DMS53 treated with DMSO at 0.1 percent for 48 hours (cell line): ENCODE measurements around the gene PACSIN2.
"Not testable (repeated sequence)": the region's sequence is repeated elsewhere in the genome, so short reads cannot be mapped to it uniquely, and the experiment has no call there.

Experiments used
- DNase-seq: peaks from one replicate; lab custom pipeline; 2025; ENCODE audit not compliant: unreplicated experiment; lab: John Stamatoyannopoulos, UW

PACSIN2 gene

DNA sequence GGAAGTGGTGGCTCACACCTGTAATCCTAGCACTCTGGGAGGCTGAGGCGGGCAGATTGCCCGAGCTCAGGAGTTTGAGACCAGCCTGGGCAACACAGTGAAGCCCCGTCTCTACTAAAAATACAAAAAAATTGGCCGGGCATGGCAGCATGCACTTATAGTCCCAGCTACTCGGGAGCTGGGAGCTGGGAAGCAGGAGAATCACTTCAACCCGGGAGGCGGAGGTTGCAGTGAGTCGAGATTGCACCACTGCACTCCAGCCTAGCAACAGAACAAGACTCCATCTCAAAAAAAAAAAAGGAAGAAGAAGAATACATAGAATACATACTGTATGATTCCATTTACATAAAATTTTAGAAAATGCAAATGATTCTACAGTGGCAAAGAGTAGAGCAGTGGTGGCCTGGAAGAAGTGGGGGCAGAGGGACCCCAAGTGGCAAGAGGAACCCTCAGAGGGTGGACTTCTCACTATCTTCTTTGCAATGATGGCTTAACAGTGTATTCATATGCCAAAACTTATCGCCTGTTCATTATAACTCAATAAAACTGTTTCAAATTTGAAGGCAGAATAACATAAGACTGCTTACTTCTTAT is 22.0 kb downstream of the PACSIN2 start:
- no peak for DNase-seq

DNA sequence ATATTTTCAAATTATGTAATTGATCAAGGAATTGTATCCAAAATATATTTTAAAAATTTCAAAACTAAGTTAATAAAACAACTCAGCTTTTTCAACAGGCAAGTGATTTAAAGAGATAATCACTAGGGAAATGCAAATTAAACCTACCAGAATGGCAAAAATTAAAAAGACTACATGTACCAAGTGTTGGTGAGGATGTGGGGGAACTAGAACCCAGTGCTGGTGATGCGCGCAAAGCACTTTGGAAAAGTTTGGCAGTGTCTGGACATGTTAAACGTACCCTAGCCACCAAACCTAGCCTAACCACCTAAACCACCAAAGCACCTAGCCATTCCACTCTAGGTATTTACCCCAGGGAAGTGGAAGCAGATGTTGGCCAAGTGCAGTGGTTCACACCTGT is 22.9 kb downstream of the PACSIN2 start:
- DNase-seq = no peak

DNA sequence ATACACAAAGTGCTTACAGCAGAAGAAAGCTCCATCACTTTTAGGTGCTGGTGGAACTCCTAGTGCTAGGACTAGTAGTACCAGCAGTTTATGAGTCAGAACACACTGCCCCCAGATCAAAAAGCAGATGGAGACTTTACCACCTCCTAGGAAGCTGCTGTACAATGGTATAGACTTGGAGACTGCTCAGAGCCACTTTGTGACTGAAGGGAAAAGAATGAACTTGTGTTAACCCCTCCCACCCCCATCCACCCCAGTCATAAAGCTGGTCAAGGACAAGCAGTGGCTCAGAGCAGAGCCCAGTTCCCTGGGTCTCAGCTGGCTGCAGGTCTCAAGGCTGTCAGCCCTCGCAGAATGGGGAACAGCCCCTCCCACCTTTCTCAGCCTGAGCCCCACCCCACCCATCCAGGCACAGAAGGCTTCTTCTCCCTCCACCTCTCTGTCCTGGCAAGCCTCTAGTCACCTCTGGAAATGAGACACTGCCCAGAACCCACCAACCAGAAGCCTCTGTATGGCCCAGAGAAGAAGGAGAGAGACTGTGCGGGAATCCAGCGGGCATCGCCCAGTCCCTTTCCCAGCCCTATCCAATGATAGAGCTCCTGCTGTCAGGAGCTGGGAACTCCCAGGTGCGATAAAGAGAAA is 23.8 kb downstream of the PACSIN2 start:
- DNase-seq = no peak

DNA sequence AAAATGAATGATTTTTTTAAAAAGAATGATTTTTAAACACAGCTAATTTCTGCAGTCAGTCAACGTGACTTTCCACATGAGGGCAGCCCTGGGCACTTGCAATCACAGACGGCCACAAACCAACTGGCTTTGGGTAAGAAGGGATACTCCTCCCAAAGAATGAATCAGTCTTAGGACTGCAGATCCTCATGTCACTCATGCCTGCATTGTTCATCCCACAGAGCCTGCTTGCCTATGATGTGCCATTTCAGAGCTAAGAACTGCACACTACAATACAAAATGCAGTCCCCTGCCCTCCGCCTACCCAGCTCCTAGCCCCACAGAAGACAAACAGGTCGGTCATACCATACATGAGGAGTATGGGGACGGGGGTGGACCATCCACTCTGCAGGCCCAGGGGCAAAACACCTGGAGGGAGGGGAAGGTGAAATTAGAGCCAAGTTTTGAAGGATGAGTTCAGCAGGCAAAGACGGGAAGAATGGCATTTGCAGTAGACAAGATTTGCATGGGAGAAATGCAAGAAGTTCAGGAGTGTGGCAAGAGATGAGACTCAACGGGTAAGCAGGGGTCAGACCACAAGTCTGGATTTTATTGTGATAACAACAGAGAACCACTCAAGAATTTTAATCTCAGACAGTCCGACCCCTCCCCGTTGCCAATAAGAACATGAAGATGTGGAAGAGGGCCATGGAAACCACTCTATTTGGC is 24.7 kb downstream of the PACSIN2 start:
- DNase-seq = no peak

DNA sequence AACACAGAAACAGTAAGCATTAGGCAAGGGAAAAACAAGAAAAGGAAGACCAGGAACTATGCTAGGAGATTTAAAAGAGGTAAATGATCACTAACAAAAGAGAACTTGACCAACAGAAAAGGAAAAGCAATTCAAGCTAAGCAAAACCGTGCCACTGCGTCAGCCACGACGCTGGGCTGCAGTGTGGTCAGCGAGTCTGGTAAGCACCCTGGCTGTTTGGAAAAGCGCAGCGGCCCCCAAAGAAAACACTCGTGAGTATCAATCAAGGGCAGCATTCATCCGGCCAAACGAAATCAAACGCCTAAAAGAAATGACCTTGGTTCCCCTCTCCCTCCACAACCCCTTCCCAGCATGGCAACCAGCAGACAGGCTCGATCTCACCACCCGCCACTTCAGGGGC is 28.8 kb downstream of the PACSIN2 start:
- DNase-seq = no peak

DNA sequence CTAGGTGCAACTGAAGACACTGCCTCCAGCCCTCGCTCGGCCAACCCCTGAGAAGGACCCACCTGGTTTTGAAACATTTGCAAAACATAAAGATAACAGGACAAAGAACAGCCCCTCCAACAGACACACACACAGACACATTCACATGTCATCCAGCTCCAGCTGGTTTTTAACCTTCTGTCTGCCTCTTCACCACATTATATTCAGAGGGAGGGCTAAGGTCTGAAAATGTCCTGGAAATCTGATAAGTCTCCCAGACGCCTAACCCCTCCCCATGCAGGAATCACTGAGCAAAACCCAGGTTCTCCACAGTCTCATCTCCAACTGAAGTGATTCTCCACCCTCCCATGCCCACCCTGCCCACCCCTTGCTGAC is 29.4 kb downstream of the PACSIN2 start:
- DNase-seq = no peak

DNA sequence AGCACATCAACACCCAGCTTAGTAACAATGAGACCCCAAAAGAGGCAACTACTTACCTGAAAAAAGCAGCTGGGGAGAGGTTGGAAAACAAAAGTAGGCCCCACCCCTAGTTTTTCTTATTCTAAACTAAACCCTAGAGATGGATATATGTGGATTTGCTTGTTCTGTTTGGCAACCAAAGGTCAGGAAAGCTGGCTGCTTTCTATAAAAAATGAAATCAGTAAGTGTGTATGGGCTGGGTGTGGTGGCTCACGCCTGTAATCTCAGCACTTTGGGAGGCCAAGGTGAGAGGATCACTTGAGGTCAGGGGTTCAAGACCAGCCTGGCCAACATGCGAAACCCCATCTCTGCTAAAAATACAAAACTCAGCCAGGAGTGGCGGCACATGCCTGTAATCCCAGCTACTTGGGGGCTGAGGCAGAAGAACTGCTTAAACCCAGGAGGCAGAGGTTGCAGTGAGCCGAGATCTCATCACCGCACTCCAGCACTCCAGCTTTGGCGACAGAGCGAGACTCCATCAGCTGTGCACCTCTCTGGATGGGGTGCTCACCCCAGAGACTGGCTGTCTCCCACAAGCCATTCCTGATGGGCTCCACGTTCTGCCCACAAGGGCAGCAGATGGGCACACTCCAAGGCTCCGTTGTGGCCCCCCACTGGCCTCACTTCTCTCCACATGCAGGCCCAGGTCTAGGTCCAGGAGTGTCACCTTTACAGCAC is 30.0 kb downstream of the PACSIN2 start:
- no peak for DNase-seq

DNA sequence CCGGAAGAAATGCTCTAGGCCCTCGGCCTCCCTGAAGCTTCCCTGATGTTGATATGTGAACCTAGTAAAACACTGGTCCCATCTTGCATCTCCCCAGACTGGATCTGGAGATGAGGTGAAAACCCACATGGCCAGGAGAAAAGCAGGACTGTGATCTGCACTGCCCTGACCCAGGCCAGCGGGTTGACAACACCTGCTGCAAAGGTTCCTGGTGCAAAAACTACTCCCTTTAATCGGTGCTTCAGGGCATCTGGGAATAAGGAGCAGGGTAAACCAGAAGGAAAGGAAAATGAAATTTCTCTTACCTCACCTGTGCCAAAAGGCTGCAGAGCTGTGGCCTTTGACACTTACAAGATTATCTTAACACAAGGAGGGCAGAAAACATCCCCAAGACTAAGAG is 30.6 kb downstream of the PACSIN2 start:
- no peak for DNase-seq

DNA sequence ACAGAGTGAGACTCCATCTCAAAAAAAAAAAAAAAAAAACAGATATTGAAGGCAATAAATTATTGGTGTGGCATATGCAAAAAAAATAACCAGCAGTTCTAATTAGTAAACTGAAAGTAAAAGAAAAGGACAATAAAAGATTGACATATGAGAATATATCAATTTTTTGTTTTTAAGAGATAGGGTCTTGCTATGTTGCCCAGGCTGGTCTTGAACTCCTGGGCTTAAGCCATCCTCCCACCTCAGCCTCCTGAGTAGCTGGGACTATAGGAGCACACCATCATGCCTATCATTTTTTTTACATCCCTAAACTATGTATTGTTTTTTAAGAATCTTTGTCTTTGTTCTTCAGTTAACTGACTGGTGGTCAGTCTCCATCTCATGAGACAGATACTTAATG is 31.5 kb downstream of the PACSIN2 start:
- DNase-seq = no peak

DNA sequence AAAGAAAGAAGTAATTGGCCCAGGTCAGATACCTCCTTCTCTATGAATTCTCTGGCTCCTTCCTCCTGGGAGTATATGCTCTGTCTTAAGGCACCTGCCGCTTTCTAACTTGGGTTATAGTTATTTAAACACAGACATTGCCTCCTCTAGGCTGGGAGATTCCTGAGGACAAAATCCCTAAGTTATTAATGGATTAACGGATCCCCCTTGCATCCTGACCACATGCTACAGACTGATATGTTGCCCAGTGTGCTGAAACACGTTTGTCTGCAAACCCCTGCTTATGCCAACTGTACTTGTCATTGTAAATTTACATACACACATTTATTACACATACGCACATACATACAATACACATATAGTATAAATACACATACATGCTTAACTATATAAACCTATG is 35.3 kb downstream of the PACSIN2 start:
- DNase-seq = no peak

DNA sequence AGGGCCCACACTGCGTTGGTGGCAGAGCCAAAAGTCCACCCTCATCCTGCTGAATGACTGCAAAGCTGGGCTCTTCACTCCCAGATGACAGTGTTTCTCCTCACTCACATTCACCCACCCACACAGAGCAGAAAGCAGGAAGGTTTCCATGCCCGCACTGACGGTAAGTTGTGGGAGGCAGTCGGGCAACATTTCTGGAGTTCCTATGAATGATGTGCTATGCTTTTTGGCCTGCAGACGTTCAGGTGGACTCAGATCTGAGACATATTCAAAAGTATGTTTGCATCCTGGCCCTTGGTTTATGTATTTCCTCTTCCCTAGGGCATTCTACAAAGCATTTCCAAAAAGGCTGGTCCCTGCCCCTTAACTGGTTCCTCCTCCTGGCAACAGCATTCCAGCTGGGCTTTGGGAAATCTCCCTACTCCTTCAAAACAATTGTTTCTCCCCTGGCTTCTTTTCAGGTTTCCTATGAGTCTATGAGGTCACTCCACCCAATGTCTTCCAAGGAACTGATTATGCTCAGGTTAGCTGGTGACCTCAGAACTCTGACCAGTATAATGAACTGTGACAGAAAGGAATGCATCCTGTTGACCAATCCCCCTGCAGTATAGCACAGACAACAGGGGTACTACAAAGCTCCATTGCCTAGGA is 36.4 kb downstream of the PACSIN2 start:
- DNase-seq = no peak

DNA sequence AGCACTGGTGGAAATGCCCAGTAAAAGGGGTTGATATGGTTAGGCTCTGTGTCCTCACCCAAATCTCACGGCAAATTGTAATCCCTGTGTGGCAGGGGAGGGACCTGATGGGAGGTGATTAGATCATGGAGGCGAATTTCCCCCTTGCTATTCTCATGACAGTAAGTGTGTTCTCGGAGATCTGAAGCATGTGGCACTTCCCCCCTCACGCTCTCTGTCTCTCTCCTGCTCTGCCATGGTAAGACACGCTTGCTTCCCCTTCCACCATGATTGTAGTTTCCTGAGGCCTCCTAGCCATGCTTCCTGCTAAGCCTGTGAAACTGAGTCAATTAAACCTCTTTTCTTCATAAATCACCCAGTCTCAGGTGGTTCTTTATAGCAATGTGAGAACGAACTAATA is 37.4 kb downstream of the PACSIN2 start:
- DNase-seq = no peak

DNA sequence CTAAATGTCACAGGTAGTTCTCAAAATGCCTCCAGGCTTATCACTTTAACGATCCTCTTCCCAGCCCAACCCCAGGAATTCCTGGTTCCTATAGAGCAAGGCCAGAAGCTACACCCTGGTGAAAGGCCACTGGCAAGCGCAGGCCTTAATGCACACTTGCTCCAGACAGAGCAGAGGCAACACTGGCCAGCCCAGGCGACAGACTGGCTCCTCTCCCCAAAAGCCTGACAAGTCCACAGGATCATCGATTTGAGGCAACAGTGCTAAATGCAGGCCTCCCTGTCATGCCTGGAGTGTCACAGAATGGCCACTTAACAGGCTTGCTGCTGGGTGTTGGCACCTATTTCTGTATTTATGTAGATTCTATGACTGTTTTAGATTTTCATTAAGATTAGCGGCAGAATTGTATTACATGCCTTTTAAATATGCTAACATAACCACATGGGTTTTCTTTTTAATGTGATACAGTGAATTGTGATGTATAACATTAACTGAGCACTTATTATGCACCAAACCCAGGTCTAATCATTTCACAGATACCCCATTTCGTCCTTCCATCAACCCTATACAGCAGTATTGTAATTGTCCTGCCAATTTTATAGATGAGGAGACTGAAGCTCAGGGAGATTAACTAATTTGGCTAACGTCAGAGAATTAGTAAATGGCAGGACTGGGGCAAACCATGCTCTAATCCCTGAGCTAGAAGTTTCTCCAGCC is 38.6 kb downstream of the PACSIN2 start:
- no peak for DNase-seq

DNA sequence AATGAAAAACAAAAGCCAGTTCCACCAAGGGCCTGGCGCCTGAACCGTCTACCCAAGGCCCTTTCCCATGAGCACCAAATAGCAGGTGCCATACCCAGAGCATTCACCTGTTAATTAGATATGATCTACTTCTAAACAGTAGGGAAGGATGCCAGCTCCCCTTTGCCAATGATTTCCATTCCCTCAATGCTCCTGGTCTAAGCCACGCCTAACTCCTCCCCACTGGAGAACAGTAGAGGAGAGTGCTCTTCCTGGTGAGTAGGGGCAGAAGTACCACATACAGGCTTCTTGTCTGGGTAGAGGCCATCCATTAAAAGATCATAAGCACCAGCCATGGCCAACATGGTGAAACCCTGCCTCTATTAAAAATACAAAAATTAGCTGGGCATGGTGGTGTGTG is 40.7 kb downstream of the PACSIN2 start:
- no peak for DNase-seq

DNA sequence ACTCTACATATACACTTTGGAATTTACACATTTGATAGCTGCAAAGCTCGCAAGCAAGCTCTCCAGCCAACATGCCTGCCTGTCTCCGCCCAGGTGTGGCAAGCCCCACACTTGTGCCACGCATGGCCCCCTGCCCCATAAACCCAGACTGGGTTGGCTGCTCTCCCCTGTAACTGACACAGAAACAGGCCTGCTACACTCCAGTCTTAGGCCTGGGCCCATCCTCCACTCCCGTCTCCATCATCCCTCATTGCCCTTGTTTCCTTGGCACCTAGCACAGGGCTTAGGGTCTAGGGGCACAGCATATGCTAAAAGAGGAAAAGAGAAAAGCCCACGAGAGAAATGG is 41.4 kb downstream of the PACSIN2 start:
- DNase-seq = no peak

DNA sequence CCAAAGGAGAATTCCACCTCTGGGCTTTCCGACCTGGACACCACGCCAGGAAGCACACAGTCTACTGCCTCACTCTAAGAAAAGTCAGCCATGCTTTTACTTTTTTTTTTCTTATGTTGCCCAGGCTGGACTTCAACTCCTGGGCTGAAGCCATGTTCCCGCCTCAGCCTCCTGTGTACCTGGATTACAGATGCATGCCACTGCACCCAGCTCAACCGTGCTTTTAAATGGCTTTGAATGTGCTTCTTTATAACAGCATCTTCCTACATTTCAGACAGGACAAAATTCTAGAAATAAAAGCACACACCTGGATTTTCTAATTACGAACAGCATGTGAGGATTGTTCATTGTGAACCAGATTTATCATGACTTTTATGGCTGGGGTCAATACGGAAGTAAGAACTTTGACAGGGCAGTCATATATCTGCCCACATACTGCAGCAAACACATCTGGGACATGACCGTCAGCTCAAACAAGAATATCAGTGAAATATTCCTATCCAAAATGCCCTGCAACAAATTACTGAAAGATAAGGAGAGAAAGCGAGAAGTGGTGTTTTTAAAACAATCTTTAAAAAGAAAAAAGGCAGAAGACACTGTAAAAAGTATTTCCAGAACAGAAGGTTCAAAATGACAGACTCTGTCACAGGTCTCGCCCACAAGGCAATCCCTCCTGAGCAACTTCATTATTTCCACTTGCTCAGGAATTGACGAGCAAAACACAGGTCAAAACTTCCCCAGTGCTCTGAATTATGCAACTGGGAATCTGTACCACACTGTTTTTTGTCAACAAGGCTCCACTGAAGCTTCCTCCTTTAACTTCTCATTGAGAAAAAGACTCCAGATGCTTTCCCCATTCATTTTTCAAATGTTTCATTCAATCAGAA is 42.1 kb downstream of the PACSIN2 start:
- DNase-seq = no peak

DNA sequence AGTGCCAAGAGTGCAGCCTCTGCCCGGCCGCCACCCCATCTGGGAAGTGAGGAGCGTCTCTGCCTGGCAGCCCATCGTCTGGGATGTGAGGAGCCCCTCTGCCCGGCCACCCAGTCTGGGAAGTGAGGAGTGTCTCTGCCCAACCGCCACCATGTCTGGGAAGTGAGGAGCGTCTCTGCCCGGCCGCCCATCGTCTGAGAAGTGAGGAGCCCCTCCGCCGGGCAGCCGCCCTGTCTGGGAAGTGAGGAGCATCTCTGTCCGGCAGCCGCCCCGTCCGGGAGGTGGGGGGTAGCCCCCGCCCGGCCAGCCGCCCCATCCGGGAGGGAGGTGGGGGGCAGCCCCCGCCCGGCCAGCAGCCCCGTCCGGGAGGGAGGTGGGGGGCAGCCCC is 43.5 kb downstream of the PACSIN2 start:
- DNase-seq = not testable (repeated sequence)

DNA sequence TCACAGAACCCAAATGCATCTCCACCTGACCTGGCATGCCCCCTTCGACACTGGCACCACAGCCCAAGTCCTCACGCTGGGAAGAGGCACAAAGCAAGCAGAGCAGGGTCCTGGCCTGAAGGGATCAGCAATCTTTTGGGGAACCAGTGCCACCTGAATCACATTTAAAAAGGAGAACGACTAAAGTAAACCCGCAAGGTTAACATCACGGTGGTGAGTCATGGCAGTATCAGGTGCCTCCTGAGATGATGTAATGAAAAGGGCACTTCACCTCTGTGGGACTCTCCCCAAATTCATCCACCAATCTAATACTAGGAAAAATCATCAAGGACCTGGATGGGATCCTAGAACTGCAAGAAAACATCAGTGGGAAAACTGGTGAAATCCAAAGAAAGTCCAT is 44.9 kb downstream of the PACSIN2 start:
- peak; percentile 16 for DNase-seq

DNA sequence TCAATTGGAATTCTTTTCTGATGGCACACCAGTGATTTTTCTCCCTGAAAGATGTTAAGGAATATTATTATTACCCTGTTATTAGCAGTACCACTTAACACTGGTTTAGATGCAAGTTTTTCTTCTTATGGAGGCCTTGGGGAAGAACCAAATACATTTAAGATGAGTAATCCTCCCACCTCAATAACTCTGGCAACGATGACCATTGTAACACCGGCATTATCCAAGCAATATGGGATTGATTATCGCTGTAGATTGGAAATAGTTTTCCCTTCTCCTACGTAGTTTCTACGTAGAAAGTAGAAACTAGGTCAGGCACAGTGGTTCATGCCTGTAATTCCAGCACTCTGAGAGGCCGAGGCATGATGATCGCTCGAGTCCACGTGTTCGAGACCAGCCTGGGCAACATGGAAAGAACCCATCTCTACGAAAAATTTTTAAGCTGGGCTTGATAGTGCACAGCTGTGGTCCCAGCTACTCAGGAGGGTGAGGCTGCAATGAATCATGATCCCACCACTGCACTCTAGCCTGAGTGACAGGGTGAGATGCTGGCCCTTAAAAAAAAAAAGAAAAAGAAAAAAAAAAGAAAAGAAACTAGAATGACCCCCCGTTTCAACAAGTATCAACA is 45.5 kb downstream of the PACSIN2 start:
- no peak for DNase-seq

DNA sequence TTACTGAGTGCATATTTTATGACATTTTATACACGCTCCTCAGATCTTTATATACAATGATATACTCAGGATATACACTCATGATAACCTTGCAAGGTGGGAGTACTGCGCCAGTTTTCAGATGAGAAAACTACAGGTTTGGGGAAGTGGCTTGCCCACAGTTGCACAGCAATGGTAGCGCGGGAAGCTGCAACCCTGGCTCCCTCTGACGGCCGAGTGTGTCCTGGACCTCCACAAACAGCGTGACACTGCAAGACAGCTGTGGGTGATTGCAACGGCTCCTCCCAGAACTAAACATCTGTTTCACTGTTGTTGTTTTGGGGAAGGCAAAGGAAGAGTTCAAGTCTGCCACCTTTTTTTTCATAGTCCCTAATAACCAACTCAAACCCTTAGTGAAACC is 47.0 kb downstream of the PACSIN2 start:
- no peak for DNase-seq
